Neuronal stem cell (in vitro differentiated cells): Measurements from ENCODE around the gene FCGBP.
"Not testable (repeated sequence)": the region's sequence is repeated elsewhere in the genome, so short reads cannot be mapped to it uniquely, and the experiment has no call there.

ENCODE experiments used
- DNase-seq: peaks from one replicate; pipeline ENCODE4 v3.0.0-alpha.2; 2013; ENCODE audit warnings: low spot score
- H2AFZ ChIP-seq: one replicate; pipeline ENCODE4 v1.6.1; 2013; ENCODE audit warnings: mild to moderate bottlenecking, low read length, inconsistent platforms
- H2AK5ac ChIP-seq: 2 replicates; pipeline ENCODE4 v1.6.1; 2013; ENCODE audit warnings: low read depth, mild to moderate bottlenecking, inconsistent platforms, low read length, moderate library complexity, mixed read lengths
- H2BK120ac ChIP-seq: 2 replicates; pipeline ENCODE4 v1.6.1; 2013; ENCODE audit warnings: low read depth, mild to moderate bottlenecking, inconsistent platforms, low read length, moderate library complexity, mixed read lengths
- H2BK12ac ChIP-seq: one replicate; pipeline ENCODE4 v1.6.1; 2013; ENCODE audit warnings: low read length, inconsistent platforms
- H2BK15ac ChIP-seq: 2 replicates; pipeline ENCODE4 v1.6.1; 2013; ENCODE audit warnings: mild to moderate bottlenecking, low read length, inconsistent platforms, mixed read lengths
- H2BK5ac ChIP-seq: one replicate; pipeline ENCODE4 v1.6.1; 2013; ENCODE audit warnings: inconsistent platforms, mild to moderate bottlenecking, low read length, moderate library complexity
- H3K14ac ChIP-seq: one replicate; pipeline ENCODE4 v1.6.1; 2013; ENCODE audit warnings: low read length, inconsistent platforms
- H3K18ac ChIP-seq: 2 replicates; pipeline ENCODE4 v1.6.1; 2013; ENCODE audit warnings: low read length, inconsistent platforms
- H3K23ac ChIP-seq: 2 replicates; pipeline ENCODE4 v1.6.1; 2013; ENCODE audit warnings: low read depth, mild to moderate bottlenecking, mixed read lengths, low read length, inconsistent platforms; ENCODE audit not compliant: poor library complexity
- H3K27ac ChIP-seq: replicated peaks from 3 replicates; pipeline ENCODE4 v1.5.1; 2013; ENCODE audit warnings: low read length, inconsistent platforms
- H3K27me3 ChIP-seq, 3 experiments: 2 replicates each; pipeline ENCODE4 v1.6.1; 2013; ENCODE audit warnings: low read length in 3 of 3, mild to moderate bottlenecking in 2 of 3, inconsistent platforms in 1 of 3, low read depth in 1 of 3, mixed read lengths in 1 of 3, moderate library complexity in 1 of 3; ENCODE audit not compliant: control insufficient read depth in 3 of 3, insufficient read depth in 3 of 3
- H3K36me3 ChIP-seq, 2 donors: replicated peaks in 1 of 2; 2 replicates each; pipeline ENCODE4 v1.6.1; 2013; ENCODE audit warnings: low read length in 2 of 2; ENCODE audit not compliant: control insufficient read depth in 2 of 2, insufficient read depth in 2 of 2
- H3K4ac ChIP-seq: 2 replicates; pipeline ENCODE4 v1.6.1; 2013; ENCODE audit warnings: inconsistent platforms, mild to moderate bottlenecking, low read length, moderate library complexity
- H3K4me1 ChIP-seq, 2 donors: 1 replicate in 1 of 2; 2 replicates in 1 of 2; pipeline ENCODE4 v1.6.1; 2013; ENCODE audit warnings: low read length in 2 of 2, low read depth in 1 of 2; ENCODE audit not compliant: control insufficient read depth in 2 of 2, insufficient read depth in 1 of 2
- H3K4me2 ChIP-seq: one replicate; pipeline ENCODE4 v1.6.1; 2013; ENCODE audit warnings: mild to moderate bottlenecking, low read length, inconsistent platforms; ENCODE audit not compliant: insufficient read depth, poor library complexity, severe bottlenecking
- H3K4me3 ChIP-seq, 2 donors: 2 replicates each; pipeline ENCODE4 v1.5.1; 2013; ENCODE audit warnings: low read length in 2 of 2, mild to moderate bottlenecking in 2 of 2, inconsistent platforms in 1 of 2, moderate library complexity in 1 of 2
- H3K79me1 ChIP-seq: one replicate; pipeline ENCODE4 v1.6.1; 2013; ENCODE audit warnings: low read depth, mild to moderate bottlenecking, inconsistent platforms, low read length, moderate library complexity
- H3K9ac ChIP-seq: one replicate; pipeline ENCODE4 v1.6.1; 2013; ENCODE audit warnings: mild to moderate bottlenecking, low read depth, low read length, inconsistent platforms; ENCODE audit not compliant: poor library complexity
- H3K9me3 ChIP-seq, 2 donors: replicated peaks in 1 of 2; 2 replicates each; pipeline versions ENCODE3 to v1.6.1; 2013; ENCODE audit warnings: low read length in 2 of 2, mild to moderate bottlenecking in 2 of 2, inconsistent platforms in 1 of 2, low read depth in 1 of 2, mixed read lengths in 1 of 2, moderate library complexity in 1 of 2; ENCODE audit not compliant: control insufficient read depth in 2 of 2, insufficient read depth in 1 of 2
- H4K8ac ChIP-seq: one replicate; pipeline ENCODE4 v1.6.1; 2013; ENCODE audit warnings: low read depth, mild to moderate bottlenecking, inconsistent platforms, low read length, moderate library complexity
- H4K91ac ChIP-seq: one replicate; pipeline ENCODE4 v1.6.1; 2013; ENCODE audit warnings: low read length, low read depth, mild to moderate bottlenecking, inconsistent platforms; ENCODE audit not compliant: poor library complexity
- WGBS, 2 donors: extraction: QIAGEN DNeasy Blood & Tissue Kit; methylation state at CpG; one replicate each; pipeline ENCODE4 v1.1.7; 2013; ENCODE audit warnings: missing lambda C conversion rate in 2 of 2, mixed read lengths in 1 of 2; ENCODE audit not compliant: insufficient read length in 2 of 2, insufficient replicate concordance in 1 of 2; ENCODE audit errors: extremely low coverage in 2 of 2; 5-methylcytosine and 5-hydroxymethylcytosine counted together

The FCGBP gene

GRCh38 chr19:39966617-39967016 lies 32.2 kb upstream of the FCGBP start:
- Histone ChIP-seq H3K27me3 (no peaks in the 10 kb centered on the region), H2BK120ac (no peak overlapping the region), H3K79me1 (peaks cover 2% of the 10 kb centered on the region), H2AFZ (no peak overlapping the region), H3K36me3 (no peaks in the 10 kb centered on the region), H2AK5ac (no peak overlapping the region), H2BK5ac (no peak overlapping the region), H3K4ac (no peak overlapping the region), H2BK15ac (no peak overlapping the region), H4K8ac (no peak overlapping the region), H3K23ac (no peak overlapping the region), H2BK12ac (no peak overlapping the region), H3K4me3 (no peak overlapping the region), H3K9ac (no peak overlapping the region), H3K4me1 (peaks cover 1 to 4% of the 10 kb centered on the region in 2 donors), H3K4me2 (no peak overlapping the region), H3K18ac (no peak overlapping the region), H3K27ac (no peak overlapping the region), H3K9me3 (no peaks in the 10 kb centered on the region), H3K14ac (no peak overlapping the region), H4K91ac (no peak overlapping the region)
- DNase-seq, result no peak
- WGBS, 2 donors, result no CpG with 5 or more reads among the region's 6 CpGs

- Histone ChIP-seq H3K9ac (no peak overlapping the region), H3K23ac (no peak overlapping the region), H2BK5ac (no peak overlapping the region), H3K14ac (no peak overlapping the region), H2BK15ac (no peak overlapping the region), H3K18ac (no peak overlapping the region), H3K4me1 (peaks cover 0 to 7% of the 10 kb centered on the region in 2 donors), H2BK12ac (no peak overlapping the region), H3K27me3 (no peaks in the 10 kb centered on the region), H3K79me1 (no peaks in the 10 kb centered on the region), H3K4ac (no peak overlapping the region), H3K36me3 (no peaks in the 10 kb centered on the region), H4K8ac (no peak overlapping the region), H3K4me3 (no peak overlapping the region), H3K9me3 (no peaks in the 10 kb centered on the region), H2AK5ac (no peak overlapping the region), H2BK120ac (no peak overlapping the region), H3K27ac (no peak overlapping the region), H4K91ac (no peak overlapping the region), H3K4me2 (no peak overlapping the region), H2AFZ (no peak overlapping the region)
- no peak for DNase-seq
- no CpG with 5 or more reads among the region's 3 CpGs for WGBS, 2 donors
Observed at GRCh38 chr19:39963898-39964297, 29.5 kb upstream of the FCGBP start.

- not testable (repeated sequence) for H2AK5ac ChIP-seq, H2BK120ac ChIP-seq, DNase-seq, H3K9me3 ChIP-seq, H4K91ac ChIP-seq, H3K14ac ChIP-seq, H3K27ac ChIP-seq, H3K23ac ChIP-seq, H3K9ac ChIP-seq, H3K27me3 ChIP-seq, H3K4ac ChIP-seq, H3K36me3 ChIP-seq, H3K4me1 ChIP-seq, H3K4me3 ChIP-seq, H2BK12ac ChIP-seq, H3K18ac ChIP-seq, H2BK15ac ChIP-seq, H2BK5ac ChIP-seq, H4K8ac ChIP-seq, H2AFZ ChIP-seq, H3K4me2 ChIP-seq, H3K79me1 ChIP-seq
- no CpG with 5 or more reads among the region's 13 CpGs for WGBS, 2 donors
Observed at GRCh38 chr19:39959407-39959806, 25.0 kb upstream of the FCGBP start.

- H2BK120ac ChIP-seq, H2AFZ ChIP-seq, H2BK15ac ChIP-seq, H3K27ac ChIP-seq, H3K36me3 ChIP-seq, H3K9me3 ChIP-seq, H4K8ac ChIP-seq, H3K23ac ChIP-seq, H3K14ac ChIP-seq, H3K4me2 ChIP-seq, H3K9ac ChIP-seq, H3K4ac ChIP-seq, H3K4me1 ChIP-seq, H3K27me3 ChIP-seq, H2BK12ac ChIP-seq, H4K91ac ChIP-seq, H2AK5ac ChIP-seq, H2BK5ac ChIP-seq, H3K79me1 ChIP-seq, H3K4me3 ChIP-seq, DNase-seq, H3K18ac ChIP-seq: not testable (repeated sequence)
- WGBS, 2 donors, result no CpG with 5 or more reads among the region's 3 CpGs
Observed at GRCh38 chr19:39958942-39959341, 24.5 kb upstream of the FCGBP start.
